ENCODE measurements around the gene RNASEH2A. TPM values are rescaled to one million over a fixed set of nuclear protein-coding genes. Genes with fewer than 3 reads are reported as not detected.
A peak's percentile ranks its signal among the peaks of the same experiment; 100 is the strongest.

RNASEH2A gene
- total and polyA plus RNA-seq, 11 donors, result 0.63 to 8.6 (median 4.0) TPM

- peaks cover 0 to 5% (median 0%) of the 10 kb centered on the region in 12 donors for H3K9me3 ChIP-seq
- WGBS, 4 donors, result 83 to 90% (median 89%) methylated on average over 2 of the region's 2 CpGs
- H3K36me3 ChIP-seq, result no peaks in the 10 kb centered on the region
- H3K27me3 ChIP-seq, result peaks cover 5 to 33% (median 24%) of the 10 kb centered on the region in 9 donors
- TF ChIP-seq CTCF (IDR thresholded peaks at IDR 0.05) (no peak), POLR2A (IDR thresholded peaks at IDR 0.05) (no peak)
- intact Hi-C loops (cut with DNase I), result no loop called here
- no peak overlapping the region for H3K4me3 ChIP-seq
- H3K27ac ChIP-seq, result no peak overlapping the region
- peaks cover 0 to 6% (median 0%) of the 10 kb centered on the region in 12 donors for H3K4me1 ChIP-seq
- no peak for DNase-seq
- no peak for ATAC-seq
These were observed 15.4 kb downstream of the RNASEH2A start for GRCh38 chr19:12821761-12822160.

- WGBS, 4 donors, result 4 to 7% (median 6%) methylated on average over 46 of the region's 46 CpGs
- no peaks in the 10 kb centered on the region for H3K36me3 ChIP-seq
- ATAC-seq, result no peak
- H3K4me3 ChIP-seq, result no peak overlapping the region
- H3K27me3 ChIP-seq, result peaks cover 18 to 70% (median 57%) of the 10 kb centered on the region in 9 donors
- H3K27ac ChIP-seq, result no peak overlapping the region
- H3K9me3 ChIP-seq, result peaks cover 0 to 5% (median 0%) of the 10 kb centered on the region in 12 donors
- DNase-seq, result no peak
- intact Hi-C loops (cut with DNase I), result no loop called here
- peaks cover 0 to 11% (median 0%) of the 10 kb centered on the region in 12 donors for H3K4me1 ChIP-seq
- TF ChIP-seq CTCF (IDR thresholded peaks at IDR 0.05), result peak in 5 of 12 donors; percentile 6 to 39 (median 29)
- no peak for TF ChIP-seq POLR2A (IDR thresholded peaks at IDR 0.05)
These were observed 19.1 kb downstream of the RNASEH2A start for GRCh38 chr19:12825254-12826131.

- intact Hi-C loops (cut with DNase I), result no loop called here
- WGBS, 4 donors, result 5 to 19% (median 6%) methylated on average over 3 to 23 of the region's 23 CpGs
- TF ChIP-seq CTCF (IDR thresholded peaks at IDR 0.05) (no peak), POLR2A (IDR thresholded peaks at IDR 0.05) (no peak)
- no peak overlapping the region for H3K4me3 ChIP-seq
- DNase-seq (no peak), ATAC-seq (no peak)
- no peak overlapping the region for H3K27ac ChIP-seq
- H3K9me3 ChIP-seq, result no peaks in the 10 kb centered on the region
- no peaks in the 10 kb centered on the region for H3K36me3 ChIP-seq
- peaks cover 0 to 23% (median 4%) of the 10 kb centered on the region in 12 donors for H3K4me1 ChIP-seq
- peaks cover 33 to 97% (median 80%) of the 10 kb centered on the region in 9 donors for H3K27me3 ChIP-seq
These were observed 22.1 kb downstream of the RNASEH2A start for GRCh38 chr19:12828494-12828893.

GRCh38 chr19:12833418-12833737, 27.0 kb downstream of the RNASEH2A start:
- intact Hi-C loops (cut with DNase I), result no loop called here
- Histone ChIP-seq H3K4me3 (peak overlapping the region in 7 of 12 donors; percentile 39 to 55 (median 51)), H3K27me3 (peaks cover 50 to 97% (median 86%) of the 10 kb centered on the region in 9 donors), H3K36me3 (no peaks in the 10 kb centered on the region), H3K4me1 (peaks cover 0 to 32% (median 10%) of the 10 kb centered on the region in 12 donors), H3K27ac (no peak overlapping the region), H3K9me3 (no peaks in the 10 kb centered on the region)
- 0 to 8% (median 2%) methylated on average over 2 to 5 of the region's 5 CpGs for WGBS, 4 donors
- DNase-seq (no peak), ATAC-seq (no peak)
- TF ChIP-seq CTCF (IDR thresholded peaks at IDR 0.05), result no peak
- TF ChIP-seq POLR2A (IDR thresholded peaks at IDR 0.05), result no peak

Data from heart left ventricle (tissue), 16 donors.